Measurements from ENCODE around the gene CBLIF. TPM values are rescaled to one million over a fixed set of nuclear protein-coding genes. Genes with fewer than 3 reads are reported as not detected.

Gene CBLIF
- total and polyA plus RNA-seq, 8 donors = 0.24 TPM; not detected in 7

Other genes with a start within 250 kb of the CBLIF start
- 10 to 100 TPM; 39.4 to 40.8 TPM for gene OSBP, start 229.7 kb downstream of the CBLIF start, total RNA-seq
- 10 to 100 TPM; 40.0 to 45.7 (median 43.9) TPM for gene OSBP, start 229.7 kb downstream of the CBLIF start, polyA plus RNA-seq (ENCODE audit: insufficient read length in 6 of 6)
- gene PATL1, start 176.5 kb downstream of the CBLIF start, total RNA-seq = 10 to 100 TPM; 27.8 to 42.6 TPM
- gene PATL1, start 176.5 kb downstream of the CBLIF start, polyA plus RNA-seq (ENCODE audit: insufficient read length in 6 of 6) = 10 to 100 TPM; 36.8 to 45.0 (median 41.0) TPM
- gene OR10V1, start 131.7 kb downstream of the CBLIF start, total RNA-seq = not detected
- gene OR10V1, start 131.7 kb downstream of the CBLIF start, polyA plus RNA-seq (ENCODE audit: insufficient read length in 6 of 6) = not detected
- gene STX3, start 90.1 kb downstream of the CBLIF start, total RNA-seq = 10 to 100 TPM; 65.9 to 66.7 TPM
- 10 to 100 TPM; 26.8 to 33.5 (median 29.6) TPM for gene STX3, start 90.1 kb downstream of the CBLIF start, polyA plus RNA-seq (ENCODE audit: insufficient read length in 6 of 6)
- 10 to 100 TPM; 32.9 to 35.6 TPM for gene MRPL16, start 34.7 kb downstream of the CBLIF start, total RNA-seq
- gene MRPL16, start 34.7 kb downstream of the CBLIF start, polyA plus RNA-seq (ENCODE audit: insufficient read length in 6 of 6) = 10 to 100 TPM; 49.6 to 56.5 (median 52.6) TPM
- gene TCN1, start 21.0 kb upstream of the CBLIF start, total RNA-seq = 1 to 10 TPM in 1 of 2 donors, under 1 TPM in 1; 0.44 to 1.8 TPM
- under 1 TPM in 4 of 6 donors, not detected in 2; 0.10 to 0.40 (median 0.29) TPM for gene TCN1, start 21.0 kb upstream of the CBLIF start, polyA plus RNA-seq (ENCODE audit: insufficient read length in 6 of 6)
- not detected for gene OOSP3, start 33.3 kb upstream of the CBLIF start, total RNA-seq
- not detected for gene OOSP3, start 33.3 kb upstream of the CBLIF start, polyA plus RNA-seq (ENCODE audit: insufficient read length in 6 of 6)
- not detected for gene OOSP1, start 92.9 kb upstream of the CBLIF start, total RNA-seq
- under 1 TPM in 2 of 6 donors, not detected in 4; 0.27 to 0.31 TPM for gene OOSP1, start 92.9 kb upstream of the CBLIF start, polyA plus RNA-seq (ENCODE audit: insufficient read length in 6 of 6)
- not detected for gene OOSP4A, start 118.5 kb upstream of the CBLIF start, total RNA-seq
- gene OOSP4A, start 118.5 kb upstream of the CBLIF start, polyA plus RNA-seq (ENCODE audit: insufficient read length in 6 of 6) = not detected
- not detected for gene OOSP4B, start 171.7 kb upstream of the CBLIF start, total RNA-seq
- not detected for gene OOSP4B, start 171.7 kb upstream of the CBLIF start, polyA plus RNA-seq (ENCODE audit: insufficient read length in 6 of 6)
- not detected for gene OOSP2, start 194.9 kb upstream of the CBLIF start, total RNA-seq
- gene OOSP2, start 194.9 kb upstream of the CBLIF start, polyA plus RNA-seq (ENCODE audit: insufficient read length in 6 of 6) = not detected
- under 1 TPM in 1 of 2 donors, not detected in 1; 0.73 TPM for gene MS4A3, start 211.2 kb upstream of the CBLIF start, total RNA-seq
- 1 to 10 TPM in 5 of 6 donors, under 1 TPM in 1; 0.99 to 2.3 (median 1.3) TPM for gene MS4A3, start 211.2 kb upstream of the CBLIF start, polyA plus RNA-seq (ENCODE audit: insufficient read length in 6 of 6)
- gene MS4A2, start 243.2 kb upstream of the CBLIF start, total RNA-seq = 1 to 10 TPM; 3.3 to 6.1 TPM
- under 1 TPM in 5 of 6 donors, not detected in 1; 0.04 to 0.11 (median 0.08) TPM for gene MS4A2, start 243.2 kb upstream of the CBLIF start, polyA plus RNA-seq (ENCODE audit: insufficient read length in 6 of 6)